ENCODE data around the gene KRT80. TPM values are rescaled to one million over a fixed set of nuclear protein-coding genes. Genes with fewer than 3 reads are reported as not detected.

The KRT80 gene
- total and polyA plus RNA-seq, 2 of the 13 experiments (the other 11 are each of a cell fraction or from before 2014, with no cell fraction given), result 0.27 to 0.53 TPM

DNA sequence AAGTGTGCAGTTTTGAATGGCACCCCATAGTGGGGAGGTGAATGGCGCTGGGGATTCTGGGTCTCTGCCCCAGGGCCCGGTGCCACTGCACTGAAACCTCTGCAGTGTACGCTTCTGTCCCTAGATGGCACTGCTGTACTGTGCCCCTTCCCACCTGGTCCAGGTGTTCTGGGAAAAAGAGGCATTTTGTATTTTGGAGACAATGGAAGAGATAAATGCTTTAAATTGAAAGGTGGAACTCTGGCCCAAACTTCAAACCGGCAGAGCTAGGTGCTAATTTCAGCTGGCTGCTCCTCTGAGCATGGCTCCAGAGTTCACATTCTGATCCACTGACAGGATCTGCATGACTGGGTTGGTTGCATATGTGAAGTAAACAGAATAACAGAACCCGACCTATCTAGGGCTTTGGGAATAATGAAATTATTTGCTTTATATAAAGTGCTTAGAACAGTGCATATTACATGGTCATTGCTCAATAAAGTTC lies 52.2 kb downstream of the KRT80 start (continued):
- TF ChIP-seq POLR2A (IDR thresholded peaks at IDR 0.05; ENCODE audit: insufficient read depth in 1 of 2, low read depth in 2 of 2, low read length in 2 of 2) (no peak), ZKSCAN8 (CRISPR knock-in tag; IDR thresholded peaks at IDR 0.05; ENCODE audit: borderline replicate concordance) (no peak), SUZ12 (IDR thresholded peaks at IDR 0.05; ENCODE audit: low read depth, low read length) (no peak), CHD2 (IDR thresholded peaks at IDR 0.05; ENCODE audit: low read depth, low read length) (no peak), ZNF337 (CRISPR knock-in tag; IDR thresholded peaks at IDR 0.05; ENCODE audit: borderline replicate concordance, low read depth) (no peak), ZNF251 (CRISPR knock-in tag; IDR thresholded peaks at IDR 0.05) (no peak)
- TF ChIP-seq, protein P1, sequence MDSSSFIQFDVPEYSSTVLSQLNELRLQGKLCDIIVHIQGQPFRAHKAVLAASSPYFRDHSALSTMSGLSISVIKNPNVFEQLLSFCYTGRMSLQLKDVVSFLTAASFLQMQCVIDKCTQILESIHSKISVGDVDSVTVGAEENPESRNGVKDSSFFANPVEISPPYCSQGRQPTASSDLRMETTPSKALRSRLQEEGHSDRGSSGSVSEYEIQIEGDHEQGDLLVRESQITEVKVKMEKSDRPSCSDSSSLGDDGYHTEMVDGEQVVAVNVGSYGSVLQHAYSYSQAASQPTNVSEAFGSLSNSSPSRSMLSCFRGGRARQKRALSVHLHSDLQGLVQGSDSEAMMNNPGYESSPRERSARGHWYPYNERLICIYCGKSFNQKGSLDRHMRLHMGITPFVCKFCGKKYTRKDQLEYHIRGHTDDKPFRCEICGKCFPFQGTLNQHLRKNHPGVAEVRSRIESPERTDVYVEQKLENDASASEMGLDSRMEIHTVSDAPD (CRISPR knock-in tag; IDR thresholded peaks at IDR 0.05), result no peak
- TF ChIP-seq, protein P2, sequence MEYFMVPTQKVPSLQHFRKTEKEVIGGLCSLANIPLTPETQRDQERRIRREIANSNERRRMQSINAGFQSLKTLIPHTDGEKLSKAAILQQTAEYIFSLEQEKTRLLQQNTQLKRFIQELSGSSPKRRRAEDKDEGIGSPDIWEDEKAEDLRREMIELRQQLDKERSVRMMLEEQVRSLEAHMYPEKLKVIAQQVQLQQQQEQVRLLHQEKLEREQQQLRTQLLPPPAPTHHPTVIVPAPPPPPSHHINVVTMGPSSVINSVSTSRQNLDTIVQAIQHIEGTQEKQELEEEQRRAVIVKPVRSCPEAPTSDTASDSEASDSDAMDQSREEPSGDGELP (IDR thresholded peaks at IDR 0.05; ENCODE audit: borderline replicate concordance, low read depth), result no peak
- TF ChIP-seq, protein P3, sequence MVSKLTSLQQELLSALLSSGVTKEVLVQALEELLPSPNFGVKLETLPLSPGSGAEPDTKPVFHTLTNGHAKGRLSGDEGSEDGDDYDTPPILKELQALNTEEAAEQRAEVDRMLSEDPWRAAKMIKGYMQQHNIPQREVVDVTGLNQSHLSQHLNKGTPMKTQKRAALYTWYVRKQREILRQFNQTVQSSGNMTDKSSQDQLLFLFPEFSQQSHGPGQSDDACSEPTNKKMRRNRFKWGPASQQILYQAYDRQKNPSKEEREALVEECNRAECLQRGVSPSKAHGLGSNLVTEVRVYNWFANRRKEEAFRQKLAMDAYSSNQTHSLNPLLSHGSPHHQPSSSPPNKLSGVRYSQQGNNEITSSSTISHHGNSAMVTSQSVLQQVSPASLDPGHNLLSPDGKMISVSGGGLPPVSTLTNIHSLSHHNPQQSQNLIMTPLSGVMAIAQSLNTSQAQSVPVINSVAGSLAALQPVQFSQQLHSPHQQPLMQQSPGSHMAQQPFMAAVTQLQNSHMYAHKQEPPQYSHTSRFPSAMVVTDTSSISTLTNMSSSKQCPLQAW (CRISPR knock-in tag; IDR thresholded peaks at IDR 0.05), result no peak
- TF ChIP-seq, protein P4, sequence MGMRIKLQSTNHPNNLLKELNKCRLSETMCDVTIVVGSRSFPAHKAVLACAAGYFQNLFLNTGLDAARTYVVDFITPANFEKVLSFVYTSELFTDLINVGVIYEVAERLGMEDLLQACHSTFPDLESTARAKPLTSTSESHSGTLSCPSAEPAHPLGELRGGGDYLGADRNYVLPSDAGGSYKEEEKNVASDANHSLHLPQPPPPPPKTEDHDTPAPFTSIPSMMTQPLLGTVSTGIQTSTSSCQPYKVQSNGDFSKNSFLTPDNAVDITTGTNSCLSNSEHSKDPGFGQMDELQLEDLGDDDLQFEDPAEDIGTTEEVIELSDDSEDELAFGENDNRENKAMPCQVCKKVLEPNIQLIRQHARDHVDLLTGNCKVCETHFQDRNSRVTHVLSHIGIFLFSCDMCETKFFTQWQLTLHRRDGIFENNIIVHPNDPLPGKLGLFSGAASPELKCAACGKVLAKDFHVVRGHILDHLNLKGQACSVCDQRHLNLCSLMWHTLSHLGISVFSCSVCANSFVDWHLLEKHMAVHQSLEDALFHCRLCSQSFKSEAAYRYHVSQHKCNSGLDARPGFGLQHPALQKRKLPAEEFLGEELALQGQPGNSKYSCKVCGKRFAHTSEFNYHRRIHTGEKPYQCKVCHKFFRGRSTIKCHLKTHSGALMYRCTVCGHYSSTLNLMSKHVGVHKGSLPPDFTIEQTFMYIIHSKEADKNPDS (CRISPR knock-in tag; IDR thresholded peaks at IDR 0.05), result no peak
- TF ChIP-seq, protein P5, sequence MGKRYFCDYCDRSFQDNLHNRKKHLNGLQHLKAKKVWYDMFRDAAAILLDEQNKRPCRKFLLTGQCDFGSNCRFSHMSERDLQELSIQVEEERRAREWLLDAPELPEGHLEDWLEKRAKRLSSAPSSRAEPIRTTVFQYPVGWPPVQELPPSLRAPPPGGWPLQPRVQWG (CRISPR knock-in tag; IDR thresholded peaks at IDR 0.05; ENCODE audit: borderline replicate concordance, low read depth), result no peak
